K562 (cell line): ENCODE measurements around the gene DCTN2. TPM values are rescaled to one million over a fixed set of nuclear protein-coding genes. Genes with fewer than 3 reads are reported as not detected.
A peak's percentile ranks its signal among the peaks of the same experiment; 100 is the strongest.
"Not testable (repeated sequence)": the region's sequence is repeated elsewhere in the genome, so short reads cannot be mapped to it uniquely, and the experiment has no call there.

ENCODE experiments used
- ATAC-seq: fragments of 200-7000 bp; cut with Tn5 transposase; 3 replicates; pipeline ENCODE4 v1.9.1; 2020; ENCODE audit warnings: moderate library complexity
- BruUV-seq: library from RNA; stranded (reverse); fragments of 400-500 nt; replicated peaks from 2 replicates; lab custom pipeline; 2021; lab: Mats Ljungman, UMichigan
- CTCF ChIA-PET: fragments of 300-600 bp; formaldehyde crosslinking; extraction: SDS; loops from one replicate; lab custom pipeline; 2021; ENCODE audit warnings: low intra/inter-chr PET ratio; lab: Yijun Ruan, JAX
- POLR2A ChIA-PET: fragments of 300-600, 350-650 bp; sonication (Branson Sonifier 250); formaldehyde crosslinking; extraction: SDS; loops from one replicate; lab custom pipeline; 2021; ENCODE audit warnings: antibody characterized with exemption, inconsistent platforms; lab: Yijun Ruan, JAX
- DNase-seq, 4 experiments: peaks; one replicate each; pipeline versions ENCODE4 v3.0.0 to v3.0.0-alpha.2; 2011 to 2018; ENCODE audit warnings: low spot score in 3 of 4, mixed read lengths in 3 of 4; ENCODE audit errors: extremely low read depth in 1 of 4
- FAIRE-seq: peaks from 2 replicates; lab custom pipeline; 2011; peaks lifted over from hg19 to GRCh38; lab: Jason Lieb, UNC
- H2AFZ ChIP-seq: 2 replicates; pipeline ENCODE4 v1.6.0; 2011; ENCODE audit warnings: low read depth, low read length, control low read depth, inconsistent platforms
- H3K27ac ChIP-seq: fragments of 200-600 bp; 3 replicates; pipeline ENCODE4 v1.8.0; 2011; ENCODE audit warnings: low read depth, mild to moderate bottlenecking, control low read depth, inconsistent platforms, low read length, moderate library complexity, mixed read lengths; ENCODE audit errors: extremely low read depth
- H3K27me3 ChIP-seq, 2 experiments: fragments of 300-600 bp in 1 of 2; 2 replicates in 1 of 2; 3 replicates in 1 of 2; pipeline versions ENCODE4 v1.6.0 to v1.8.0; 2011; ENCODE audit warnings: inconsistent platforms in 2 of 2, low read length in 2 of 2, mild to moderate bottlenecking in 1 of 2, mixed read lengths in 1 of 2, moderate library complexity in 1 of 2; ENCODE audit not compliant: control insufficient read depth in 2 of 2, insufficient read depth in 2 of 2
- H3K36me3 ChIP-seq: fragments of 300-600 bp; 3 replicates; pipeline ENCODE4 v1.8.0; 2011; ENCODE audit warnings: mild to moderate bottlenecking, low read length, inconsistent platforms; ENCODE audit not compliant: control insufficient read depth, insufficient read depth
- H3K4me1 ChIP-seq, 2 experiments: fragments of 200-600 bp in 1 of 2; replicated peaks in 1 of 2; 2 replicates in 1 of 2; 3 replicates in 1 of 2; pipeline versions ENCODE4 v1.5.1 to v1.8.0; 2011; ENCODE audit warnings: inconsistent platforms in 2 of 2, low read length in 2 of 2, mild to moderate bottlenecking in 1 of 2, mixed read lengths in 1 of 2, moderate library complexity in 1 of 2; ENCODE audit not compliant: control insufficient read depth in 2 of 2, insufficient read depth in 2 of 2
- H3K4me2 ChIP-seq: 2 replicates; pipeline ENCODE4 v1.6.1; 2011; ENCODE audit warnings: low read length, control low read depth, inconsistent platforms, mixed read lengths; ENCODE audit not compliant: insufficient read depth
- H3K4me3 ChIP-seq: fragments of 200-600 bp; sonication (generic), shearing (Covaris generic); 2 replicates; pipeline ENCODE4 v1.5.1; 2016; ENCODE audit warnings: control low read depth, inconsistent platforms
- H3K79me2 ChIP-seq: fragments of 200-600 bp; 3 replicates; pipeline ENCODE4 v1.8.0; 2011; ENCODE audit warnings: low read length, inconsistent platforms; ENCODE audit not compliant: control insufficient read depth, insufficient read depth
- H3K9ac ChIP-seq, 2 experiments: 2 replicates each; pipeline versions ENCODE4 v1.6.0 to v1.6.1; 2011; ENCODE audit warnings: low read depth in 2 of 2, low read length in 2 of 2, control low read depth in 1 of 2, inconsistent platforms in 1 of 2, mild to moderate bottlenecking in 1 of 2, mixed read lengths in 1 of 2; ENCODE audit not compliant: insufficient read depth in 1 of 2
- H3K9me1 ChIP-seq: one replicate; pipeline ENCODE4 v1.6.0; 2011; ENCODE audit warnings: inconsistent platforms, mild to moderate bottlenecking, low read length, moderate library complexity; ENCODE audit not compliant: control insufficient read depth, insufficient read depth
- H3K9me3 ChIP-seq: replicated peaks from 2 replicates; pipeline ENCODE4 v1.5.1; 2011; ENCODE audit warnings: low read depth, low read length, inconsistent platforms; ENCODE audit not compliant: control insufficient read depth, insufficient read depth
- H4K20me1 ChIP-seq: replicated peaks from 2 replicates; pipeline ENCODE4 v1.6.1; 2011; ENCODE audit warnings: low read length, inconsistent platforms, mixed read lengths; ENCODE audit not compliant: control insufficient read depth, insufficient read depth
- MED1 ChIP-seq: sonication (generic); formaldehyde crosslinking; IDR thresholded peaks from 2 replicates; pipeline ENCODE4 v1.8.1; 2023; ENCODE audit warnings: missing genetic modification reagents, borderline replicate concordance
- MLLT1 ChIP-seq, 2 experiments: fragments of 450-650 bp; IDR thresholded peaks; 2 replicates each; pipeline ENCODE4 v1.6.1; 2016
- NBN ChIP-seq: fragments of 450-650 bp; IDR thresholded peaks from 2 replicates; pipeline ENCODE4 v1.6.1; 2016; ENCODE audit warnings: low read depth, mild to moderate bottlenecking
- NFATC3 ChIP-seq: fragments of 450-650 bp; IDR thresholded peaks from 2 replicates; pipeline ENCODE4 v1.6.1; 2017; ENCODE audit warnings: mild to moderate bottlenecking
- NKRF ChIP-seq: fragments of 450-650 bp; IDR thresholded peaks from 2 replicates; pipeline ENCODE4 v1.6.1; 2016; ENCODE audit warnings: borderline replicate concordance
- PHB2 ChIP-seq: fragments of 450-650 bp; IDR thresholded peaks from 2 replicates; pipeline ENCODE4 v1.6.1; 2017; ENCODE audit warnings: low read depth
- POLR2A ChIP-seq: fragments of 450-650 bp; conservative IDR thresholded peaks from 2 replicates; pipeline ENCODE4 v1.6.1; 2016
- POLR2B ChIP-seq: fragments of 450-650 bp; IDR thresholded peaks from 2 replicates; pipeline ENCODE4 v1.6.1; 2018; ENCODE audit warnings: low read depth; ENCODE audit not compliant: partially characterized antibody
- PTTG1 ChIP-seq: fragments of 450-650 bp; IDR thresholded peaks from 2 replicates; pipeline ENCODE4 v1.6.1; 2016; ENCODE audit warnings: low read depth, mild to moderate bottlenecking, missing genetic modification characterization, missing compliant biosample characterization
- RBFOX2 ChIP-seq: fragments of 200-400 bp; formaldehyde crosslinking; IDR thresholded peaks from 2 replicates; pipeline ENCODE4 v1.6.1; 2017; ENCODE audit warnings: low read depth, mild to moderate bottlenecking, low read length, moderate library complexity
- RBM22 ChIP-seq: fragments of 200-400 bp; formaldehyde crosslinking; IDR thresholded peaks from 2 replicates; pipeline ENCODE4 v1.6.1; 2018; ENCODE audit warnings: low read length, low read depth; ENCODE audit not compliant: poor library complexity, severe bottlenecking
- SUPT5H ChIP-seq: fragments of 450-650 bp; IDR thresholded peaks from 2 replicates; pipeline ENCODE4 v1.6.1; 2016
- ZC3H4 ChIP-seq: sonication (generic); formaldehyde crosslinking; IDR thresholded peaks from 2 replicates; pipeline ENCODE4 v1.9.0; 2021; ENCODE audit warnings: missing genetic modification reagents, borderline replicate concordance
- WGBS: fragments of 100-300 bp; shearing (Covaris generic); methylation state at CpG from one replicate; pipeline ENCODE4 v1.1.6; 2016; ENCODE audit warnings: low coverage, mixed read lengths; ENCODE audit not compliant: insufficient coverage; ENCODE audit errors: missing lambda C conversion rate; 5-methylcytosine and 5-hydroxymethylcytosine counted together
- in situ Hi-C: fragments of 300-500 bp; cut with MboI; formaldehyde crosslinking; loops from 4 replicates; pipeline ENCODE4 v1.15.0; 2018; ENCODE audit warnings: inconsistent platforms, mixed read lengths
- intact Hi-C: fragments of 100-400 bp; cut with micrococcal nuclease; formaldehyde crosslinking; loops from 2 replicates; pipeline ENCODE4 v1.14.2; 2022
- polyA plus RNA-seq, 8 experiments: library from polyadenylated mRNA; depleted of rRNA in 4 of 8; stranded (reverse) in 5 of 8; unstranded in 3 of 8; fragments of >200 nt; fragmentation: Nextera tagmentation in 2 of 8; fragmentation: Illumina TruSeq in 1 of 8; extraction: Ambion mirVana in 2 of 8; extraction: Trizol in 1 of 8; gene quantifications; 2 replicates each; pipeline versions ENCODE4 v1.2.1 to v1.2.3, GENCODE V29; 2011 to 2014; ENCODE audit warnings: inconsistent platforms in 1 of 8, missing spikeins in 1 of 8
- total RNA-seq, 7 experiments: library from RNA; depleted of rRNA in 6 of 7; stranded (reverse); fragments of >200 nt in 6 of 7; fragmentation: Illumina TruSeq in 2 of 7; extraction: Trizol in 2 of 7; gene quantifications; 2 replicates each; pipeline versions ENCODE4 v1.2.1 to v1.2.3, GENCODE V29; 2011 to 2021; ENCODE audit warnings: low replicate concordance in 1 of 7
- TF ChIP-seq, protein P1 (sequence below): sonication (generic); formaldehyde crosslinking; IDR thresholded peaks from 2 replicates; pipeline ENCODE4 v1.8.0; 2023; ENCODE audit warnings: mild to moderate bottlenecking, missing genetic modification reagents

DCTN2 gene
- total and polyA plus RNA-seq, 9 of the 15 experiments (the other 6 are each of a cell fraction or from before 2014, with no cell fraction given) = 43.6 to 270 (median 125) TPM

DNA sequence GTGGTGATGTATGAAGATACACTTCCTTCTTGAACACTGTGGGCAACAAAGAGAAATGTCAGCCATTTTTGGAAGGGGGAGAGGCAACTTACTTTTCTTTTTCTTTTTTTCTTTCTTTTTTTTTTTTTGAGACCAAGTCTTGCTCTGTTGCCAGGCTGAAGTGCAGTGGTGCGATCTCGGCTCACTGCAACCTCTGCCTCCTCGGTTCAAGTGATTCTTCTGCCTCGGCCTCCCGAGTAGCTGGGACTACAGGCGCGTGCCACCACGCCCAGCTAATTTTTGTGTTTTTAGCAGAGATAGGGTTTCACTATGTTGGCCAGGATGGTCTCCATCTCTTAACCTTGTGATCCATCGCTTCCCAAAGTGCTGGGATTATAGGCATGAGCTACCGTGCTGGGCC lies 29.3 kb downstream of the DCTN2 start:
- Histone ChIP-seq H3K9ac (peak overlapping the region in 1 of 2 experiments; percentile 100; a peak in 1 of 4 replicates), H3K27ac (peak overlapping the region; percentile 99; the same call in 2 of the 3 replicates), H4K20me1 (peaks cover 52% of the 10 kb centered on the region), H3K79me2 (peaks cover 41% of the 10 kb centered on the region), H3K4me2 (peak overlapping the region; percentile 99), H3K4me1 (peaks cover 19 to 32% of the 10 kb centered on the region in 2 experiments), H3K36me3 (peaks cover 71% of the 10 kb centered on the region), H3K4me3 (peak overlapping the region; percentile 86)
- WGBS = 90% methylated on average over 8 of the region's 10 CpGs
- FAIRE-seq, H2AFZ ChIP-seq, in situ Hi-C loops, H3K27me3 ChIP-seq, H3K9me1 ChIP-seq, DNase-seq, intact Hi-C loops, CTCF ChIA-PET, ATAC-seq, BruUV-seq, H3K9me3 ChIP-seq: not testable (repeated sequence)
- TF ChIP-seq PTTG1 (tag) (0 out of 2 replicates have a peak, but pooled peaks have one; percentile 21), MED1 (CRISPR knock-in tag) (0 out of 2 replicates have a peak, but pooled peaks have one; percentile 49), PHB2 (0 out of 2 replicates have a peak, but pooled peaks have one; percentile 20), POLR2B (peak; percentile 55), NBN (0 out of 2 replicates have a peak, but pooled peaks have one; percentile 25), NFATC3 (peak; percentile 5; the same call in 1 of the 2 replicates), RBM22 (peak; percentile 17), SUPT5H (peak; percentile 60), MLLT1 (IDR thresholded peaks at IDR 0.05) (peak in 1 of 2 experiments; percentile 80; a peak in 3 of 4 replicates), ZC3H4 (CRISPR knock-in tag) (peak; percentile 55; the same call in 1 of the 2 replicates), NKRF (peak; percentile 25; the same call in 1 of the 2 replicates), RBFOX2 (0 out of 2 replicates have a peak, but pooled peaks have one; percentile 26), POLR2A (peak; percentile 23)
- TF ChIP-seq, protein P1, sequence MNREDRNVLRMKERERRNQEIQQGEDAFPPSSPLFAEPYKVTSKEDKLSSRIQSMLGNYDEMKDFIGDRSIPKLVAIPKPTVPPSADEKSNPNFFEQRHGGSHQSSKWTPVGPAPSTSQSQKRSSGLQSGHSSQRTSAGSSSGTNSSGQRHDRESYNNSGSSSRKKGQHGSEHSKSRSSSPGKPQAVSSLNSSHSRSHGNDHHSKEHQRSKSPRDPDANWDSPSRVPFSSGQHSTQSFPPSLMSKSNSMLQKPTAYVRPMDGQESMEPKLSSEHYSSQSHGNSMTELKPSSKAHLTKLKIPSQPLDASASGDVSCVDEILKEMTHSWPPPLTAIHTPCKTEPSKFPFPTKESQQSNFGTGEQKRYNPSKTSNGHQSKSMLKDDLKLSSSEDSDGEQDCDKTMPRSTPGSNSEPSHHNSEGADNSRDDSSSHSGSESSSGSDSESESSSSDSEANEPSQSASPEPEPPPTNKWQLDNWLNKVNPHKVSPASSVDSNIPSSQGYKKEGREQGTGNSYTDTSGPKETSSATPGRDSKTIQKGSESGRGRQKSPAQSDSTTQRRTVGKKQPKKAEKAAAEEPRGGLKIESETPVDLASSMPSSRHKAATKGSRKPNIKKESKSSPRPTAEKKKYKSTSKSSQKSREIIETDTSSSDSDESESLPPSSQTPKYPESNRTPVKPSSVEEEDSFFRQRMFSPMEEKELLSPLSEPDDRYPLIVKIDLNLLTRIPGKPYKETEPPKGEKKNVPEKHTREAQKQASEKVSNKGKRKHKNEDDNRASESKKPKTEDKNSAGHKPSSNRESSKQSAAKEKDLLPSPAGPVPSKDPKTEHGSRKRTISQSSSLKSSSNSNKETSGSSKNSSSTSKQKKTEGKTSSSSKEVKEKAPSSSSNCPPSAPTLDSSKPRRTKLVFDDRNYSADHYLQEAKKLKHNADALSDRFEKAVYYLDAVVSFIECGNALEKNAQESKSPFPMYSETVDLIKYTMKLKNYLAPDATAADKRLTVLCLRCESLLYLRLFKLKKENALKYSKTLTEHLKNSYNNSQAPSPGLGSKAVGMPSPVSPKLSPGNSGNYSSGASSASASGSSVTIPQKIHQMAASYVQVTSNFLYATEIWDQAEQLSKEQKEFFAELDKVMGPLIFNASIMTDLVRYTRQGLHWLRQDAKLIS (CRISPR knock-in tag) = 0 out of 2 replicates have a peak, but pooled peaks have one; percentile 5
- POLR2A ChIA-PET = interaction anchor here (0.6 to 10.1 kb wide), 21 partner anchors 8 to 792 kb away, joined by 3 to 184 read pairs (median 4); partner anchors contain the start of genes B4GALNT1, DCTN2 and MARS1
